Psoas muscle (tissue), 8 donors: ENCODE data around the gene SSBP2. TPM values are rescaled to one million over a fixed set of nuclear protein-coding genes. Genes with fewer than 3 reads are reported as not detected.
"Not testable (repeated sequence)": the region's sequence is repeated elsewhere in the genome, so short reads cannot be mapped to it uniquely, and the experiment has no call there.

Experiments
- ATAC-seq, 4 donors: fragments of 200-7000 bp; cut with Tn5 transposase; one replicate each; pipeline ENCODE4 v1.9.1; 2020; ENCODE audit warnings: moderate library complexity in 3 of 4, mild to moderate bottlenecking in 2 of 4
- DNase-seq, 2 donors: peaks; one replicate each; pipeline ENCODE4 v3.0.0-alpha.2; 2020
- H3K27ac ChIP-seq: fragments of 200-600 bp; one replicate; pipeline ENCODE4 v1.8.0; 2022
- H3K27me3 ChIP-seq, 3 donors: fragments of 200-600 bp in 1 of 3; one replicate each; pipeline versions ENCODE4 v1.6.1 to v1.8.0; 2013 to 2022; ENCODE audit warnings: low read length in 2 of 3, mild to moderate bottlenecking in 2 of 3, moderate library complexity in 1 of 3; ENCODE audit not compliant: insufficient read depth in 3 of 3
- H3K36me3 ChIP-seq, 2 donors: fragments of 200-600 bp in 1 of 2; one replicate each; pipeline versions ENCODE4 v1.6.1 to v1.8.0; 2013 to 2022; ENCODE audit warnings: low read depth in 1 of 2, mild to moderate bottlenecking in 1 of 2, moderate library complexity in 1 of 2; ENCODE audit not compliant: insufficient read depth in 1 of 2
- H3K4me1 ChIP-seq: fragments of 200-600 bp; one replicate; pipeline ENCODE4 v1.8.0; 2022
- H3K4me3 ChIP-seq: fragments of 200-600 bp; one replicate; pipeline ENCODE4 v1.8.0; 2022; ENCODE audit warnings: mild to moderate bottlenecking
- H3K9me3 ChIP-seq: fragments of 200-600 bp; one replicate; pipeline ENCODE4 v1.8.0; 2022
- CTCF ChIP-seq: fragments of 200-600 bp; IDR thresholded peaks from one replicate; pipeline ENCODE4 v1.8.0; 2022; ENCODE audit warnings: antibody characterized with exemption
- WGBS, 3 donors: extraction: QIAGEN DNeasy Blood & Tissue Kit; methylation state at CpG; one replicate each; pipeline versions ENCODE4 v1.1.6 to v1.1.7; 2013; 5-methylcytosine and 5-hydroxymethylcytosine counted together
- intact Hi-C, 2 donors: fragments of 100-400 bp; cut with DNase I; formaldehyde crosslinking; loops; one replicate each; pipeline versions ENCODE4 v1.11.0 to v1.14.2; 2022
- polyA plus RNA-seq, 3 donors: library from polyadenylated mRNA; stranded (reverse); fragments of 200-250 nt; gene quantifications; one replicate each; pipeline ENCODE4 v1.2.3, GENCODE V29; 2013
- total RNA-seq, 4 donors: library from RNA; stranded (reverse); fragmentation: NEBNext Ultra II Directional in 2 of 4; extraction: Animal tissue kit (Norgen Biotek cat#: 25700) in 2 of 4; gene quantifications; one replicate each; pipeline versions ENCODE4 v1.2.1 to v1.2.4, GENCODE V29; 2021 to 2023
- donor health status: healthy with polysubstance abuse.
- donor health status: DM: no; HTN: no; CAD: no; lungs with moderate emphysema.
- donor health status: Bipolar disorder and iron deficiency.
- donor health status: healthy.
- donor health status: DM: yes; HTN: yes; CAD: no.
- donor health status: DM: no; HTN: no; CAD: no.
- donor health status: DM: no; HTN: no; CAD: no.
- donor health status: DM: yes; HTN: yes; CAD: no.

The SSBP2 gene
- total and polyA plus RNA-seq, 7 donors: 18.2 to 42.6 (median 25.3) TPM

GRCh38 chr5:81719743-81720345, 31.1 kb downstream of the SSBP2 start:
- no peak for TF ChIP-seq CTCF
- DNase-seq (no peak), ATAC-seq (no peak)
- Histone ChIP-seq H3K27me3 (no peaks in the 10 kb centered on the region), H3K4me1 (peaks cover 47% of the 10 kb centered on the region), H3K36me3 (no peaks in the 10 kb centered on the region), H3K27ac (no peak overlapping the region), H3K9me3 (no peaks in the 10 kb centered on the region), H3K4me3 (no peak overlapping the region)
- 90 to 100% (median 91%) methylated on average over 1 of the region's 1 CpG for WGBS, 3 donors
- intact Hi-C loops: loop anchor here in 1 of 2 donors (10.0 kb wide), 1 partner anchor 45 kb away; no protein-coding TSS in a partner anchor

- no peak overlapping the region for H3K4me3 ChIP-seq
- intact Hi-C loops: no loop called here
- no peak overlapping the region for H3K27ac ChIP-seq
- DNase-seq (no peak), ATAC-seq (no peak)
- H3K9me3 ChIP-seq: no peaks in the 10 kb centered on the region
- WGBS, 3 donors: 41 to 46% (median 46%) methylated on average over 6 of the region's 6 CpGs
- H3K4me1 ChIP-seq: peaks cover 47% of the 10 kb centered on the region
- no peaks in the 10 kb centered on the region for H3K36me3 ChIP-seq
- no peaks in the 10 kb centered on the region for H3K27me3 ChIP-seq
- no peak for TF ChIP-seq CTCF
Measured at GRCh38 chr5:81718300-81718699, 32.6 kb downstream of the SSBP2 start.

GRCh38 chr5:81717860-81718259, 33.0 kb downstream of the SSBP2 start:
- Histone ChIP-seq H3K36me3 (no peaks in the 10 kb centered on the region), H3K4me3 (no peak overlapping the region), H3K27ac (no peak overlapping the region), H3K4me1 (peaks cover 47% of the 10 kb centered on the region), H3K9me3 (no peaks in the 10 kb centered on the region), H3K27me3 (no peaks in the 10 kb centered on the region)
- no peak for TF ChIP-seq CTCF
- intact Hi-C loops: no loop called here
- ATAC-seq (no peak), DNase-seq (no peak)
- 89 to 96% (median 91%) methylated on average over 4 of the region's 4 CpGs for WGBS, 3 donors

- no peak overlapping the region for H3K4me3 ChIP-seq
- H3K27ac ChIP-seq: no peak overlapping the region
- H3K36me3 ChIP-seq: no peaks in the 10 kb centered on the region
- no peaks in the 10 kb centered on the region for H3K27me3 ChIP-seq
- no peak for ATAC-seq
- intact Hi-C loops: no loop called here
- 97 to 100% (median 100%) methylated on average over 1 of the region's 1 CpG for WGBS, 3 donors
- no peak for DNase-seq
- no peaks in the 10 kb centered on the region for H3K9me3 ChIP-seq
- peaks cover 41% of the 10 kb centered on the region for H3K4me1 ChIP-seq
- TF ChIP-seq CTCF: no peak
Measured at GRCh38 chr5:81717226-81717625, 33.7 kb downstream of the SSBP2 start.

GRCh38 chr5:81714076-81714475, 36.8 kb downstream of the SSBP2 start:
- H3K27ac ChIP-seq, ATAC-seq, H3K27me3 ChIP-seq, DNase-seq, H3K9me3 ChIP-seq, intact Hi-C loops, H3K4me3 ChIP-seq, H3K36me3 ChIP-seq: not testable (repeated sequence)
- peaks cover 16% of the 10 kb centered on the region for H3K4me1 ChIP-seq
- 77 to 94% (median 78%) methylated on average over 2 of the region's 2 CpGs for WGBS, 3 donors
